Measurements from ENCODE around the gene SENP7.
"Not testable (repeated sequence)": the region's sequence is repeated elsewhere in the genome, so short reads cannot be mapped to it uniquely, and the experiment has no call there.

DNA sequence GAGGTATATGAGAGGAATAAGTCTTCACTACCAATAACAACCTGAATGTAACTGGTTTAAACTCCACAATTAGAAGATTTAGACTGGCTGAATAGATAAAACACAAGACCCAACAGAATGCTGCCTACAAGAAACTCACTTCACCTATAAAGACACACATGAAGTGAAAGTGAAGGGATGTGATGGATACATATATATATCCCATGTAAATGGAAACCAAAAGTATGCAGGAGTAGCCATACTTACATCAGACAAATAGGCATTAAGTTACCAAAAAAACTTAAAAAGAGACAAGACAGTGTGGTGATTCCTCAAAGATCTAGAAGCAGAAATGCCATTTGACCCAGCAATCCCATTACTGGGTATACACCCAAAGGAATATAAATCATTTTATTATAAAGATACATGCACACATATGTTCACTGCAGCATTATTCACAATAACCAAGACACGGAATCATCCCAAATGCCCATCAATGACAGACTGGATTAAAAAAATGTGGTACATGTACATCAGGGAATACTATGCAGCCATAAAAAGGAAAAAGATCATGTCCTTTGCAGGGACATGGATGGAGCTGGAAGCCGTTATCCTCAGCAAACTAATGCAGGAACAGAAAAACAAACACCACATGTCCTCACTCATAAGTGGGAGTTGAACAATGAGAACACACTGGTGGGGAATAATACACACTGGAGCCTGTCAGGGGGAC, 38.0 kb downstream of the SENP7 start:
- TF ChIP-seq, protein P1, sequence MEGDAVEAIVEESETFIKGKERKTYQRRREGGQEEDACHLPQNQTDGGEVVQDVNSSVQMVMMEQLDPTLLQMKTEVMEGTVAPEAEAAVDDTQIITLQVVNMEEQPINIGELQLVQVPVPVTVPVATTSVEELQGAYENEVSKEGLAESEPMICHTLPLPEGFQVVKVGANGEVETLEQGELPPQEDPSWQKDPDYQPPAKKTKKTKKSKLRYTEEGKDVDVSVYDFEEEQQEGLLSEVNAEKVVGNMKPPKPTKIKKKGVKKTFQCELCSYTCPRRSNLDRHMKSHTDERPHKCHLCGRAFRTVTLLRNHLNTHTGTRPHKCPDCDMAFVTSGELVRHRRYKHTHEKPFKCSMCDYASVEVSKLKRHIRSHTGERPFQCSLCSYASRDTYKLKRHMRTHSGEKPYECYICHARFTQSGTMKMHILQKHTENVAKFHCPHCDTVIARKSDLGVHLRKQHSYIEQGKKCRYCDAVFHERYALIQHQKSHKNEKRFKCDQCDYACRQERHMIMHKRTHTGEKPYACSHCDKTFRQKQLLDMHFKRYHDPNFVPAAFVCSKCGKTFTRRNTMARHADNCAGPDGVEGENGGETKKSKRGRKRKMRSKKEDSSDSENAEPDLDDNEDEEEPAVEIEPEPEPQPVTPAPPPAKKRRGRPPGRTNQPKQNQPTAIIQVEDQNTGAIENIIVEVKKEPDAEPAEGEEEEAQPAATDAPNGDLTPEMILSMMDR (IDR thresholded peaks at IDR 0.05 in 2 of 3, conservative IDR thresholded peaks at IDR 0.05 in 1 of 3; ENCODE audit: borderline replicate concordance in 1 of 3, insufficient read depth in 1 of 3, low read depth in 2 of 3, low read length in 2 of 3) = not testable (repeated sequence)
- TF ChIP-seq POLR2A (IDR thresholded peaks at IDR 0.05; ENCODE audit: borderline replicate concordance, extremely low read depth, insufficient read depth, insufficient read length); EZH2 (IDR thresholded peaks at IDR 0.05); EGR1 (IDR thresholded peaks at IDR 0.05; ENCODE audit: low read depth); POLR2AphosphoS5 (IDR thresholded peaks at IDR 0.05; ENCODE audit: low read depth, low read length): not testable (repeated sequence)
- TF ChIP-seq, protein P2, sequence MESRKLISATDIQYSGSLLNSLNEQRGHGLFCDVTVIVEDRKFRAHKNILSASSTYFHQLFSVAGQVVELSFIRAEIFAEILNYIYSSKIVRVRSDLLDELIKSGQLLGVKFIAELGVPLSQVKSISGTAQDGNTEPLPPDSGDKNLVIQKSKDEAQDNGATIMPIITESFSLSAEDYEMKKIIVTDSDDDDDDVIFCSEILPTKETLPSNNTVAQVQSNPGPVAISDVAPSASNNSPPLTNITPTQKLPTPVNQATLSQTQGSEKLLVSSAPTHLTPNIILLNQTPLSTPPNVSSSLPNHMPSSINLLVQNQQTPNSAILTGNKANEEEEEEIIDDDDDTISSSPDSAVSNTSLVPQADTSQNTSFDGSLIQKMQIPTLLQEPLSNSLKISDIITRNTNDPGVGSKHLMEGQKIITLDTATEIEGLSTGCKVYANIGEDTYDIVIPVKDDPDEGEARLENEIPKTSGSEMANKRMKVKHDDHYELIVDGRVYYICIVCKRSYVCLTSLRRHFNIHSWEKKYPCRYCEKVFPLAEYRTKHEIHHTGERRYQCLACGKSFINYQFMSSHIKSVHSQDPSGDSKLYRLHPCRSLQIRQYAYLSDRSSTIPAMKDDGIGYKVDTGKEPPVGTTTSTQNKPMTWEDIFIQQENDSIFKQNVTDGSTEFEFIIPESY (IDR thresholded peaks at IDR 0.05; ENCODE audit: extremely low read depth, insufficient replicate concordance, low read length) = not testable (repeated sequence)
